MCF 10A (cell line): Measurements from ENCODE around the gene WFDC10B. TPM values are rescaled to one million over a fixed set of nuclear protein-coding genes. Genes with fewer than 3 reads are reported as not detected.

ENCODE experiments used
- BruUV-seq: library from RNA; stranded (reverse); fragments of 400-500 nt; replicated peaks from 2 replicates; lab custom pipeline; 2021; lab: Mats Ljungman, UMichigan
- CTCF ChIA-PET: fragments of 300-600 bp; sonication (Branson Sonifier 250); formaldehyde crosslinking; extraction: SDS; loops from one replicate; lab custom pipeline; 2021; ENCODE audit warnings: antibody characterized with exemption, inconsistent platforms; lab: Yijun Ruan, JAX
- POLR2A ChIA-PET: fragments of 300-600, 350-650 bp; sonication (Branson Sonifier 250); formaldehyde crosslinking; extraction: SDS; loops from one replicate; lab custom pipeline; 2020; ENCODE audit warnings: antibody characterized with exemption, inconsistent platforms; lab: Yijun Ruan, JAX
- DNase-seq: peaks from one replicate; pipeline ENCODE4 v3.0.0-alpha.2; 2018; ENCODE audit not compliant: unreplicated experiment
- H3K27ac Mint-ChIP-seq: one replicate; pipeline ENCODE4 v1.8.0; 2022; ENCODE audit warnings: mild to moderate bottlenecking, low read depth, mixed read lengths; ENCODE audit not compliant: unreplicated experiment
- H3K27me3 Mint-ChIP-seq: one replicate; pipeline ENCODE4 v1.8.0; 2022; ENCODE audit warnings: mixed read lengths; ENCODE audit not compliant: insufficient read depth, unreplicated experiment
- H3K36me3 Mint-ChIP-seq: one replicate; pipeline ENCODE4 v1.8.0; 2022; ENCODE audit warnings: mild to moderate bottlenecking, moderate library complexity, mixed read lengths; ENCODE audit not compliant: insufficient read depth, unreplicated experiment
- H3K4me1 Mint-ChIP-seq: one replicate; pipeline ENCODE4 v1.8.0; 2022; ENCODE audit warnings: mixed read lengths; ENCODE audit not compliant: insufficient read depth, unreplicated experiment
- H3K4me3 Mint-ChIP-seq: one replicate; pipeline ENCODE4 v1.8.0; 2022; ENCODE audit warnings: mild to moderate bottlenecking, moderate library complexity, mixed read lengths; ENCODE audit not compliant: unreplicated experiment
- H3K9me3 Mint-ChIP-seq: one replicate; pipeline ENCODE4 v1.8.0; 2022; ENCODE audit warnings: mixed read lengths; ENCODE audit not compliant: unreplicated experiment
- intact Hi-C: fragments of 100-400 bp; cut with micrococcal nuclease; formaldehyde crosslinking; loops from 2 replicates; pipeline ENCODE4 v1.14.1; 2022
- total RNA-seq: library from RNA; stranded (reverse); gene quantifications from 2 replicates; pipeline ENCODE4 v1.2.3, GENCODE V29; 2022
- TF ChIP-seq, protein P1 (sequence below): fragments of 200-600 bp; IDR thresholded peaks from one replicate; pipeline ENCODE4 v1.8.0; 2022; ENCODE audit warnings: antibody characterized with exemption, mild to moderate bottlenecking; ENCODE audit not compliant: unreplicated experiment

WFDC10B gene
- total RNA-seq, 1 experiment from 2014 or later = not detected

DNA sequence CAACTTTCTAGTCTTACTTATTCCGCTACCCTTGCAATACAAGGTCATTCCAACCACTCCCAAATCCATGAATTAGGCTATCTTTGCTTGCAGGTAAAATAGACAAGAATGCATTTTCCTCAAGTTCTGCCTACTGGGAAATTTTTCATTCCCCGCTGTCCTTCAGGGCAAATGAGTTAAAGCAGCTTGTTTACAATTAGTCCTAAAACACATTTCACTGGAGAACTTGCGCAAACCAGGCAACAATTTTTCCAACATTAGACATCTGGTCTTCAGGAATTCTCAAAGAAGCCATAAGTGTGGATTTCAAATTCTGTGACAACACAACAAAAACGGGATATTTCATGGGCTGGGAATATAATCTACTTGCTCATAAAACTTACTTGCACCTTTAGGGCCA is 37.8 kb upstream of the WFDC10B start:
- TF ChIP-seq, protein P1, sequence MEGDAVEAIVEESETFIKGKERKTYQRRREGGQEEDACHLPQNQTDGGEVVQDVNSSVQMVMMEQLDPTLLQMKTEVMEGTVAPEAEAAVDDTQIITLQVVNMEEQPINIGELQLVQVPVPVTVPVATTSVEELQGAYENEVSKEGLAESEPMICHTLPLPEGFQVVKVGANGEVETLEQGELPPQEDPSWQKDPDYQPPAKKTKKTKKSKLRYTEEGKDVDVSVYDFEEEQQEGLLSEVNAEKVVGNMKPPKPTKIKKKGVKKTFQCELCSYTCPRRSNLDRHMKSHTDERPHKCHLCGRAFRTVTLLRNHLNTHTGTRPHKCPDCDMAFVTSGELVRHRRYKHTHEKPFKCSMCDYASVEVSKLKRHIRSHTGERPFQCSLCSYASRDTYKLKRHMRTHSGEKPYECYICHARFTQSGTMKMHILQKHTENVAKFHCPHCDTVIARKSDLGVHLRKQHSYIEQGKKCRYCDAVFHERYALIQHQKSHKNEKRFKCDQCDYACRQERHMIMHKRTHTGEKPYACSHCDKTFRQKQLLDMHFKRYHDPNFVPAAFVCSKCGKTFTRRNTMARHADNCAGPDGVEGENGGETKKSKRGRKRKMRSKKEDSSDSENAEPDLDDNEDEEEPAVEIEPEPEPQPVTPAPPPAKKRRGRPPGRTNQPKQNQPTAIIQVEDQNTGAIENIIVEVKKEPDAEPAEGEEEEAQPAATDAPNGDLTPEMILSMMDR = no peak
- ChIA-PET POLR2A (interaction anchor here (0.9 kb wide), 1 partner anchor 27 kb away, joined by 4 read pairs; no protein-coding TSS in a partner anchor), CTCF (interaction anchor here (0.7 kb wide), 1 partner anchor 370 kb away, joined by 3 read pairs; no protein-coding TSS in a partner anchor)
- Mint-ChIP-seq H3K4me1 (no peaks in the 10 kb centered on the region), H3K27ac (no peak overlapping the region), H3K36me3 (no peaks in the 10 kb centered on the region), H3K4me3 (no peak overlapping the region), H3K27me3 (peaks cover 23% of the 10 kb centered on the region), H3K9me3 (no peaks in the 10 kb centered on the region)
- DNase-seq = no peak
- intact Hi-C loops = no loop called here
- BruUV-seq = no TSS peak

DNA sequence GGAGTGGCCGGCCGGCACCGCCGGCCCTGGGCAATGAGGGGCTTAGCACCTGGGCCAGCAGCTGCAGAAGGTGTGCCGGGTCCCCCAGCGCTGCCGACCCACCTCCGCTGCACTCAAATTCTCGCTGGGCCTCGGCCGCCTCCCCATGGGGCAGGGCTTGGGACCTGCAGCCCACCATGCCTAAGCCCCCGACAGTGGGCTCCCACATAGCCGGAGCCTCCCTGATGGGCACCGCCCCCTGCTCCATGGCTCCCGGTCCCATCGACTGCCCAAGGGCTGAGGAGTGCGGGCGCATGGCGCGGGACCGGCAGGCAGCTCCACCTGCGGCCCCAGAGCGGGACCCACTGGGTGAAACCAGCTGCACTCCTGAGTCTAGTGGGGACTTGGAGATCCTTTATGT is 31.2 kb upstream of the WFDC10B start:
- H3K36me3 Mint-ChIP-seq = no peaks in the 10 kb centered on the region
- no peaks in the 10 kb centered on the region for H3K4me1 Mint-ChIP-seq
- H3K4me3 Mint-ChIP-seq = no peak overlapping the region
- H3K9me3 Mint-ChIP-seq = peaks cover 8% of the 10 kb centered on the region
- TF ChIP-seq, protein P1 = no peak
- no peak for DNase-seq
- ChIA-PET POLR2A (interaction anchor here (0.6 kb wide), 1 partner anchor 22 kb away, joined by 3 read pairs; no protein-coding TSS in a partner anchor), CTCF (no interaction called here)
- BruUV-seq = no TSS peak
- no peak overlapping the region for H3K27ac Mint-ChIP-seq
- intact Hi-C loops = no loop called here
- peaks cover 35% of the 10 kb centered on the region for H3K27me3 Mint-ChIP-seq

DNA sequence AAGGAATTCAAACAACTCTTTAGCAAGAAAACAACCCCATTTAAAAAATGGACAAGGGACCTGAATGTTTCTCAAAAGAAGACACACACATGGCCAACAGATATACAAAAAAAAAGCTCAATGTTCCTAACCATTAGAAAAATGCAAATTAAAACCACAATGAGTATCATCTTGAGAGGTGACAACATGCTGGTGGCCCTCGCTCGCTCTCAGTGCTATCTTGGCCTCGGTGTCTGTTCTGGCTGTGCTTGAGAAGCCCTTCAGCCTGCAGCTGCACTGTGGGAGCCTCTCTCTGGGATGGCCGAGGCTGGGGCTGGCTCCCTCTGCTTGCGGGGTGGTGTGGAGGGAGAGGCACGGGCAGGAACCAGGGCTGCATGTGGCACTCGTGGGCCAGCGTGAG is 30.7 kb upstream of the WFDC10B start:
- no TSS peak for BruUV-seq
- H3K27ac Mint-ChIP-seq = no peak overlapping the region
- TF ChIP-seq, protein P1 = no peak
- ChIA-PET CTCF (interaction anchor here (0.8 kb wide), 1 partner anchor 106 kb away, joined by 4 read pairs; the partner anchor contains the start of gene WFDC10A), POLR2A (interaction anchor here (0.6 kb wide), 1 partner anchor 23 kb away, joined by 3 read pairs; no protein-coding TSS in a partner anchor)
- H3K4me3 Mint-ChIP-seq = no peak overlapping the region
- no peaks in the 10 kb centered on the region for H3K36me3 Mint-ChIP-seq
- peaks cover 8% of the 10 kb centered on the region for H3K9me3 Mint-ChIP-seq
- H3K4me1 Mint-ChIP-seq = no peaks in the 10 kb centered on the region
- peaks cover 35% of the 10 kb centered on the region for H3K27me3 Mint-ChIP-seq
- intact Hi-C loops = no loop called here
- no peak for DNase-seq

DNA sequence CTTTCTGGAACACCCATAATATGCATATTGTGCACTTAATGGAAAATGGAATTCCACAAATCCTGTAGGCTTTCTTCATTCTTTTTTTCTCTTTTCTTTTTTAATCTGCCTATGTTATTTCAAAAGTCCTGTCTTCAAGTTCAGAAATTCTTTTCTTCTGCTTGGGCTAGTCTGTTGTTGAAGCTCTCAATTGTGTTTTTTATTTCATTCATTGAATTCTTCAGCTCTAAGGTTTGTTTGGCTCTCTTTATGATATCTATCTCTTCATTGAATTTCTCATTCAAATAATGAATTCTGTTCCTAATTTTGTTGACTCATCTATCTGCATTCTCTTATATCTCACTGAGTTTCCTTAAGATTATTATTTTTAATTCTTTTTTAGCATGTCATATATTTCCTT is 27.4 kb upstream of the WFDC10B start:
- Mint-ChIP-seq H3K27me3 (peaks cover 32% of the 10 kb centered on the region), H3K27ac (no peak overlapping the region), H3K9me3 (peaks cover 8% of the 10 kb centered on the region), H3K4me3 (no peak overlapping the region), H3K4me1 (no peaks in the 10 kb centered on the region), H3K36me3 (no peaks in the 10 kb centered on the region)
- TF ChIP-seq, protein P1 = no peak
- no peak for DNase-seq
- intact Hi-C loops = no loop called here
- ChIA-PET CTCF (interaction anchor here (1.5 kb wide), 1 partner anchor 39 kb away, joined by 7 read pairs; no protein-coding TSS in a partner anchor), POLR2A (interaction anchor here (0.6 to 0.7 kb wide), 2 partner anchors 34 to 265 kb away, joined by 3 read pairs; no protein-coding TSS in a partner anchor)
- no TSS peak for BruUV-seq
